Stimulated activated CD8-positive, alpha-beta memory T cell treated with anti-CD3 and anti-CD28 coated beads, Interleukin-15, amount 100 ng/mL, for 4 hours (primary cell): Measurements from ENCODE around the gene TMEM168.

Source experiments
- DNase-seq, 2 donors: peaks; one replicate each; pipeline ENCODE4 v3.0.0-alpha.2; 2020; ENCODE audit warnings: low read depth in 2 of 2

Gene TMEM168

GRCh38 chr7:112715525-112715924 lies 74.7 kb downstream of the TMEM168 start:
- no peak for DNase-seq

- DNase-seq, result no peak
Observed at GRCh38 chr7:112714917-112715316, 75.3 kb downstream of the TMEM168 start.
